ENCODE data around the gene CHAF1A.

DNA sequence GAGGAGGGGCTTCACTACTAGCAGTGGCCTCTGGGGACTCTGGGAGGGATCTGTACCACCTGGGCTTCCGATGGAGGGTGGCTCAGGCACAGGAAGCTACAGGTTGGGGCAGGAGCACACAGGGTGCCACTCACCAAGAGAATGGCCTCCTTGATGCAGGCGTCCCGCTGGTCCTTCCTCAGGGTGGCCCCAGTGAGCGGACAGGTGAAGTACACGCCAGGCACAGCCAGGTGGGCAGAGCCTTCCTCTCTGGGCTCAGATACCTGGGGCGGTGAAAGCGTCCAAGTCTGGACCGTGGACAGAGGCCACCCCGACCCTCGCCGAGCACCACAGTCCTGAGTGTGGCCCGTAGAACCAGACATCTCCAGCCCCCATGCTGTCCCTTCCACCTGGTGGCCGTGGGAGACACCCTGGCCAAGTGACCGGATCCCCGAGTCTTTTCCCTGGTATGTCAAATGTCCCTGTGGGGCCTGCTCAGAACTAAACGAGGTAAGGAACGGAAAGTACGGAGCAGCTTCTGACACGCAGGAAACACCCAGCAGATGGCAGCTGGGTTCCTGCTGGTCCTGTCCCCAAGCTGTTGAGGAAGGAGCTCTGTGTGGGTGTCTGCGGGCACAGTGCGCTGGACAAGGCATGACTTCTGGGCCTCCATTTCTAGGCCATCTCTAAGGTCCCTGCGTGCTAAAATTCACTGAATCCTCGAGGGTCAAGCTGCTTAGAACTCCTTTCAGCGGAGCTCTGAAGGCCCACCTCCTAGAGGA lies 50.0 kb downstream of the CHAF1A start:
- TF ChIP-seq POLR2A (IDR thresholded peaks at IDR 0.05), result no peak
- TF ChIP-seq, protein P1, sequence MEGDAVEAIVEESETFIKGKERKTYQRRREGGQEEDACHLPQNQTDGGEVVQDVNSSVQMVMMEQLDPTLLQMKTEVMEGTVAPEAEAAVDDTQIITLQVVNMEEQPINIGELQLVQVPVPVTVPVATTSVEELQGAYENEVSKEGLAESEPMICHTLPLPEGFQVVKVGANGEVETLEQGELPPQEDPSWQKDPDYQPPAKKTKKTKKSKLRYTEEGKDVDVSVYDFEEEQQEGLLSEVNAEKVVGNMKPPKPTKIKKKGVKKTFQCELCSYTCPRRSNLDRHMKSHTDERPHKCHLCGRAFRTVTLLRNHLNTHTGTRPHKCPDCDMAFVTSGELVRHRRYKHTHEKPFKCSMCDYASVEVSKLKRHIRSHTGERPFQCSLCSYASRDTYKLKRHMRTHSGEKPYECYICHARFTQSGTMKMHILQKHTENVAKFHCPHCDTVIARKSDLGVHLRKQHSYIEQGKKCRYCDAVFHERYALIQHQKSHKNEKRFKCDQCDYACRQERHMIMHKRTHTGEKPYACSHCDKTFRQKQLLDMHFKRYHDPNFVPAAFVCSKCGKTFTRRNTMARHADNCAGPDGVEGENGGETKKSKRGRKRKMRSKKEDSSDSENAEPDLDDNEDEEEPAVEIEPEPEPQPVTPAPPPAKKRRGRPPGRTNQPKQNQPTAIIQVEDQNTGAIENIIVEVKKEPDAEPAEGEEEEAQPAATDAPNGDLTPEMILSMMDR (IDR thresholded peaks at IDR 0.05 in 8 of 11, conservative IDR thresholded peaks at IDR 0.05 in 3 of 11), result no peak
